ENCODE data around the gene PKIB.

GRCh38 chr6:122614303-122614702, 4.1 kb downstream of the PKIB start:
- TF ChIP-seq CTCF (IDR thresholded peaks at IDR 0.05) (no peak), POLR2A (IDR thresholded peaks at IDR 0.05) (no peak)

Measured in lower leg skin (tissue), 3 donors.